ENCODE results near the gene PLCG1.

The PLCG1 gene

GRCh38 chr20:41201760-41202159 is 64.4 kb downstream of the PLCG1 start:
- H3K27ac Mint-ChIP-seq: no peak overlapping the region
- DNase-seq (ENCODE audit: low spot score): no peak
- H3K9me3 Mint-ChIP-seq: peaks cover 17% of the 10 kb centered on the region
- no peak overlapping the region for H3K4me3 Mint-ChIP-seq
- no peaks in the 10 kb centered on the region for H3K4me1 Mint-ChIP-seq (ENCODE audit: low read depth)
- H3K36me3 Mint-ChIP-seq (ENCODE audit: low read depth): peaks cover 21% of the 10 kb centered on the region
- peaks cover 3% of the 10 kb centered on the region for H3K27me3 Mint-ChIP-seq (ENCODE audit: low read depth)

- H3K27me3 Mint-ChIP-seq (ENCODE audit: low read depth): peaks cover 4% of the 10 kb centered on the region
- H3K9me3 Mint-ChIP-seq: peaks cover 17% of the 10 kb centered on the region
- H3K27ac Mint-ChIP-seq: no peak overlapping the region
- no peaks in the 10 kb centered on the region for H3K4me1 Mint-ChIP-seq (ENCODE audit: low read depth)
- H3K4me3 Mint-ChIP-seq: no peak overlapping the region
- DNase-seq (ENCODE audit: low spot score): no peak
- peaks cover 19% of the 10 kb centered on the region for H3K36me3 Mint-ChIP-seq (ENCODE audit: low read depth)
Observed at GRCh38 chr20:41202426-41202825, 65.1 kb downstream of the PLCG1 start.

- H3K36me3 Mint-ChIP-seq (ENCODE audit: low read depth): peaks cover 16% of the 10 kb centered on the region
- peaks cover 4% of the 10 kb centered on the region for H3K27me3 Mint-ChIP-seq (ENCODE audit: low read depth)
- no peak for DNase-seq (ENCODE audit: low spot score)
- no peaks in the 10 kb centered on the region for H3K4me1 Mint-ChIP-seq (ENCODE audit: low read depth)
- peaks cover 12% of the 10 kb centered on the region for H3K9me3 Mint-ChIP-seq
- no peak overlapping the region for H3K27ac Mint-ChIP-seq
- H3K4me3 Mint-ChIP-seq: no peak overlapping the region
Observed at GRCh38 chr20:41203660-41204059, 66.3 kb downstream of the PLCG1 start.

GRCh38 chr20:41204304-41205265 is 67.2 kb downstream of the PLCG1 start:
- H3K36me3 Mint-ChIP-seq (ENCODE audit: low read depth): peaks cover 9% of the 10 kb centered on the region
- no peaks in the 10 kb centered on the region for H3K4me1 Mint-ChIP-seq (ENCODE audit: low read depth)
- peaks cover 4% of the 10 kb centered on the region for H3K9me3 Mint-ChIP-seq
- H3K4me3 Mint-ChIP-seq: no peak overlapping the region
- peaks cover 7% of the 10 kb centered on the region for H3K27me3 Mint-ChIP-seq (ENCODE audit: low read depth)
- H3K27ac Mint-ChIP-seq: no peak overlapping the region
- no peak for DNase-seq (ENCODE audit: low spot score)

- Mint-ChIP-seq H3K9me3 (no peaks in the 10 kb centered on the region), H3K27ac (no peak overlapping the region), H3K4me3 (no peak overlapping the region), H3K4me1 (ENCODE audit: low read depth) (no peaks in the 10 kb centered on the region), H3K36me3 (ENCODE audit: low read depth) (peaks cover 6% of the 10 kb centered on the region), H3K27me3 (ENCODE audit: low read depth) (peaks cover 7% of the 10 kb centered on the region)
- DNase-seq (ENCODE audit: low spot score): no peak
Observed at GRCh38 chr20:41205313-41205712, 68.0 kb downstream of the PLCG1 start.

GRCh38 chr20:41213150-41213820 is 75.9 kb downstream of the PLCG1 start:
- H3K36me3 Mint-ChIP-seq (ENCODE audit: low read depth): no peaks in the 10 kb centered on the region
- H3K27me3 Mint-ChIP-seq (ENCODE audit: low read depth): peaks cover 2% of the 10 kb centered on the region
- no peak overlapping the region for H3K27ac Mint-ChIP-seq
- DNase-seq (ENCODE audit: low spot score): no peak
- no peaks in the 10 kb centered on the region for H3K9me3 Mint-ChIP-seq
- H3K4me3 Mint-ChIP-seq: no peak overlapping the region
- H3K4me1 Mint-ChIP-seq (ENCODE audit: low read depth): no peaks in the 10 kb centered on the region

- DNase-seq (ENCODE audit: low spot score): no peak
- Mint-ChIP-seq H3K4me3 (no peak overlapping the region), H3K36me3 (ENCODE audit: low read depth) (no peaks in the 10 kb centered on the region), H3K27ac (no peak overlapping the region), H3K9me3 (no peaks in the 10 kb centered on the region), H3K27me3 (ENCODE audit: low read depth) (peaks cover 1% of the 10 kb centered on the region), H3K4me1 (ENCODE audit: low read depth) (no peaks in the 10 kb centered on the region)
Observed at GRCh38 chr20:41214202-41214601, 76.9 kb downstream of the PLCG1 start.

- no peaks in the 10 kb centered on the region for H3K36me3 Mint-ChIP-seq (ENCODE audit: low read depth)
- no peak overlapping the region for H3K4me3 Mint-ChIP-seq
- DNase-seq (ENCODE audit: low spot score): no peak
- H3K27ac Mint-ChIP-seq: no peak overlapping the region
- H3K9me3 Mint-ChIP-seq: no peaks in the 10 kb centered on the region
- H3K4me1 Mint-ChIP-seq (ENCODE audit: low read depth): no peaks in the 10 kb centered on the region
- no peaks in the 10 kb centered on the region for H3K27me3 Mint-ChIP-seq (ENCODE audit: low read depth)
Observed at GRCh38 chr20:41214666-41215065, 77.3 kb downstream of the PLCG1 start.

GRCh38 chr20:41217422-41217821 is 80.1 kb downstream of the PLCG1 start:
- Mint-ChIP-seq H3K27ac (no peak overlapping the region), H3K36me3 (ENCODE audit: low read depth) (no peaks in the 10 kb centered on the region), H3K9me3 (no peaks in the 10 kb centered on the region), H3K4me3 (no peak overlapping the region), H3K4me1 (ENCODE audit: low read depth) (no peaks in the 10 kb centered on the region), H3K27me3 (ENCODE audit: low read depth) (no peaks in the 10 kb centered on the region)
- no peak for DNase-seq (ENCODE audit: low spot score)

- H3K36me3 Mint-ChIP-seq (ENCODE audit: low read depth): no peaks in the 10 kb centered on the region
- no peak overlapping the region for H3K4me3 Mint-ChIP-seq
- H3K4me1 Mint-ChIP-seq (ENCODE audit: low read depth): peaks cover 2% of the 10 kb centered on the region
- no peaks in the 10 kb centered on the region for H3K9me3 Mint-ChIP-seq
- no peak for DNase-seq (ENCODE audit: low spot score)
- no peaks in the 10 kb centered on the region for H3K27me3 Mint-ChIP-seq (ENCODE audit: low read depth)
- no peak overlapping the region for H3K27ac Mint-ChIP-seq
Observed at GRCh38 chr20:41218466-41218865, 81.1 kb downstream of the PLCG1 start.

- Mint-ChIP-seq H3K9me3 (no peaks in the 10 kb centered on the region), H3K4me3 (no peak overlapping the region), H3K27me3 (ENCODE audit: low read depth) (no peaks in the 10 kb centered on the region), H3K27ac (no peak overlapping the region), H3K36me3 (ENCODE audit: low read depth) (no peaks in the 10 kb centered on the region), H3K4me1 (ENCODE audit: low read depth) (peaks cover 2% of the 10 kb centered on the region)
- DNase-seq (ENCODE audit: low spot score): no peak
Observed at GRCh38 chr20:41219824-41220223, 82.5 kb downstream of the PLCG1 start.

GRCh38 chr20:41221614-41222218 is 84.4 kb downstream of the PLCG1 start:
- Mint-ChIP-seq H3K27ac (no peak overlapping the region), H3K9me3 (no peaks in the 10 kb centered on the region), H3K36me3 (ENCODE audit: low read depth) (no peaks in the 10 kb centered on the region), H3K4me1 (ENCODE audit: low read depth) (peaks cover 2% of the 10 kb centered on the region), H3K27me3 (ENCODE audit: low read depth) (no peaks in the 10 kb centered on the region), H3K4me3 (no peak overlapping the region)
- DNase-seq (ENCODE audit: low spot score): no peak

- Mint-ChIP-seq H3K4me3 (no peak overlapping the region), H3K9me3 (no peaks in the 10 kb centered on the region), H3K27ac (no peak overlapping the region), H3K27me3 (ENCODE audit: low read depth) (no peaks in the 10 kb centered on the region), H3K4me1 (ENCODE audit: low read depth) (peaks cover 2% of the 10 kb centered on the region), H3K36me3 (ENCODE audit: low read depth) (no peaks in the 10 kb centered on the region)
- no peak for DNase-seq (ENCODE audit: low spot score)
Observed at GRCh38 chr20:41222296-41222695, 85.0 kb downstream of the PLCG1 start.

- H3K4me3 Mint-ChIP-seq: no peak overlapping the region
- no peak overlapping the region for H3K27ac Mint-ChIP-seq
- peaks cover 2% of the 10 kb centered on the region for H3K4me1 Mint-ChIP-seq (ENCODE audit: low read depth)
- no peaks in the 10 kb centered on the region for H3K36me3 Mint-ChIP-seq (ENCODE audit: low read depth)
- H3K27me3 Mint-ChIP-seq (ENCODE audit: low read depth): no peaks in the 10 kb centered on the region
- DNase-seq (ENCODE audit: low spot score): no peak
- no peaks in the 10 kb centered on the region for H3K9me3 Mint-ChIP-seq
Observed at GRCh38 chr20:41222703-41223102, 85.4 kb downstream of the PLCG1 start.

All from T-helper 2 cell treated with Interferon-gamma antibody and Interleukin-4, amounts not matched to agents 5 μg/mL and 100 μg/mL, for 36 hours (primary cell).